Gastrocnemius medialis (tissue), 4 donors: ENCODE results near the gene BHLHA15.

Experiments used
- POLR2A ChIP-seq, 2 donors: fragments of 450-650 bp; IDR thresholded peaks; one replicate each; pipeline ENCODE4 v1.6.1; 2017; ENCODE audit warnings: antibody characterized with exemption in 2 of 2, mild to moderate bottlenecking in 2 of 2, moderate library complexity in 2 of 2
- TF ChIP-seq, protein P1 (sequence below), 5 experiments: fragments of 450-650 bp in 3 of 5; fragments of 200-600 bp in 2 of 5; sonication (generic) in 2 of 5; IDR thresholded peaks in 4 of 5; conservative IDR thresholded peaks in 1 of 5; 1 replicate in 4 of 5; 2 replicates in 1 of 5; pipeline ENCODE4 v1.5.1; 2016 to 2019; ENCODE audit warnings: antibody characterized with exemption in 5 of 5, mild to moderate bottlenecking in 3 of 5, moderate library complexity in 3 of 5

- TF ChIP-seq, protein P1, sequence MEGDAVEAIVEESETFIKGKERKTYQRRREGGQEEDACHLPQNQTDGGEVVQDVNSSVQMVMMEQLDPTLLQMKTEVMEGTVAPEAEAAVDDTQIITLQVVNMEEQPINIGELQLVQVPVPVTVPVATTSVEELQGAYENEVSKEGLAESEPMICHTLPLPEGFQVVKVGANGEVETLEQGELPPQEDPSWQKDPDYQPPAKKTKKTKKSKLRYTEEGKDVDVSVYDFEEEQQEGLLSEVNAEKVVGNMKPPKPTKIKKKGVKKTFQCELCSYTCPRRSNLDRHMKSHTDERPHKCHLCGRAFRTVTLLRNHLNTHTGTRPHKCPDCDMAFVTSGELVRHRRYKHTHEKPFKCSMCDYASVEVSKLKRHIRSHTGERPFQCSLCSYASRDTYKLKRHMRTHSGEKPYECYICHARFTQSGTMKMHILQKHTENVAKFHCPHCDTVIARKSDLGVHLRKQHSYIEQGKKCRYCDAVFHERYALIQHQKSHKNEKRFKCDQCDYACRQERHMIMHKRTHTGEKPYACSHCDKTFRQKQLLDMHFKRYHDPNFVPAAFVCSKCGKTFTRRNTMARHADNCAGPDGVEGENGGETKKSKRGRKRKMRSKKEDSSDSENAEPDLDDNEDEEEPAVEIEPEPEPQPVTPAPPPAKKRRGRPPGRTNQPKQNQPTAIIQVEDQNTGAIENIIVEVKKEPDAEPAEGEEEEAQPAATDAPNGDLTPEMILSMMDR (IDR thresholded peaks at IDR 0.05 in 4 of 5, conservative IDR thresholded peaks at IDR 0.05 in 1 of 5), result no peak
- TF ChIP-seq POLR2A (IDR thresholded peaks at IDR 0.05), result peak; percentile 50 to 51
These were observed 32.9 kb upstream of the BHLHA15 start for GRCh38 chr7:98178321-98178720.
